Activated CD4-positive, alpha-beta T cell treated with anti-CD3 and anti-CD28 coated beads, Interleukin-2, amount 10 ng/mL, durations not matched to agents 24 days and 14 days (primary cell): ENCODE results near the gene SNN. TPM values are rescaled to one million over a fixed set of nuclear protein-coding genes. Genes with fewer than 3 reads are reported as not detected.

Experiments
- DNase-seq: peaks from one replicate; pipeline ENCODE4 v3.0.0; 2022
- H3K27ac Mint-ChIP-seq: one replicate; pipeline ENCODE4 v1.8.0; 2022; ENCODE audit warnings: mild to moderate bottlenecking, mixed read lengths
- H3K27me3 Mint-ChIP-seq: one replicate; pipeline ENCODE4 v1.8.0; 2022; ENCODE audit warnings: mixed read lengths
- H3K36me3 Mint-ChIP-seq: one replicate; pipeline ENCODE4 v1.8.0; 2022; ENCODE audit warnings: low read depth, mild to moderate bottlenecking, mixed read lengths
- H3K4me1 Mint-ChIP-seq: one replicate; pipeline ENCODE4 v1.8.0; 2021; ENCODE audit warnings: mixed read lengths
- H3K4me3 Mint-ChIP-seq: one replicate; pipeline ENCODE4 v1.8.0; 2022; ENCODE audit warnings: mild to moderate bottlenecking, moderate library complexity, mixed read lengths
- H3K9me3 Mint-ChIP-seq: one replicate; pipeline ENCODE4 v1.8.0; 2021; ENCODE audit warnings: mixed read lengths
- intact Hi-C: fragments of 100-400 bp; cut with micrococcal nuclease; formaldehyde crosslinking; loops from one replicate; pipeline ENCODE4 v1.15.1; 2023
- total RNA-seq: library from RNA; stranded (reverse); gene quantifications from 2 replicates; pipeline ENCODE4 v1.2.3, GENCODE V29; 2022

Gene SNN
- total RNA-seq = 8.3 and 9.1 TPM in 2 replicates

- intact Hi-C loops = no loop called here
These were observed at the start of gene SNN for GRCh38 chr16:11667824-11668622. Gene SNN (plus strand): TSS chr16:11668455. CDS start chr16:11676060, 7,605 bp downstream.

GRCh38 chr16:11619327-11619851 is 48.9 kb upstream of the SNN start:
- Mint-ChIP-seq H3K4me1 (peaks cover 31% of the 10 kb centered on the region), H3K9me3 (peaks cover 5% of the 10 kb centered on the region), H3K27ac (peak overlapping the region; percentile 91), H3K27me3 (no peaks in the 10 kb centered on the region), H3K4me3 (peak overlapping the region; percentile 45), H3K36me3 (peaks cover 5% of the 10 kb centered on the region)
- peak; percentile 80 for DNase-seq
- intact Hi-C loops = no loop called here

More at GRCh38 chr16:11667824-11668622, at the start of gene SNN:
- peak within 1 kb of the TSS; percentile 80 for H3K4me3 Mint-ChIP-seq
- H3K9me3 Mint-ChIP-seq = no peaks in the 10 kb centered on the region
- no peaks in the 10 kb centered on the region for H3K36me3 Mint-ChIP-seq
- DNase-seq = peak; percentile 97
- no peak within 1 kb of the TSS for H3K27ac Mint-ChIP-seq
- H3K4me1 Mint-ChIP-seq = peaks cover 60% of the 10 kb centered on the region
- no peaks in the 10 kb centered on the region for H3K27me3 Mint-ChIP-seq

- peak overlapping the region; percentile 74 for H3K27ac Mint-ChIP-seq
- peaks cover 5% of the 10 kb centered on the region for H3K9me3 Mint-ChIP-seq
- no peak for DNase-seq
- peak overlapping the region; percentile 27 for H3K4me3 Mint-ChIP-seq
- peaks cover 5% of the 10 kb centered on the region for H3K36me3 Mint-ChIP-seq
- intact Hi-C loops = loop anchor here (5.0 kb wide), 1 partner anchor 38 kb away; no protein-coding TSS in a partner anchor
- peaks cover 36% of the 10 kb centered on the region for H3K4me1 Mint-ChIP-seq
- no peaks in the 10 kb centered on the region for H3K27me3 Mint-ChIP-seq
These were observed 47.8 kb upstream of the SNN start for GRCh38 chr16:11620243-11621003.

GRCh38 chr16:11621539-11621919 is 46.7 kb upstream of the SNN start:
- DNase-seq = peak; percentile 63
- peak overlapping the region; percentile 80 for H3K4me3 Mint-ChIP-seq
- peaks cover 5% of the 10 kb centered on the region for H3K9me3 Mint-ChIP-seq
- intact Hi-C loops = loop anchor here (5.0 kb wide), 1 partner anchor 39 kb away; no protein-coding TSS in a partner anchor
- peaks cover 41% of the 10 kb centered on the region for H3K4me1 Mint-ChIP-seq
- no peaks in the 10 kb centered on the region for H3K27me3 Mint-ChIP-seq
- H3K36me3 Mint-ChIP-seq = peaks cover 5% of the 10 kb centered on the region
- H3K27ac Mint-ChIP-seq = peak overlapping the region; percentile 86

GRCh38 chr16:11621920-11622651 is 46.2 kb upstream of the SNN start:
- peaks cover 41% of the 10 kb centered on the region for H3K4me1 Mint-ChIP-seq
- H3K4me3 Mint-ChIP-seq = peak overlapping the region; percentile 80

GRCh38 chr16:11624205-11624604 is 44.0 kb upstream of the SNN start:
- no peak for DNase-seq
- Mint-ChIP-seq H3K9me3 (peaks cover 5% of the 10 kb centered on the region), H3K4me3 (peak overlapping the region; percentile 47), H3K36me3 (peaks cover 5% of the 10 kb centered on the region), H3K4me1 (peaks cover 41% of the 10 kb centered on the region), H3K27me3 (no peaks in the 10 kb centered on the region), H3K27ac (peak overlapping the region; percentile 29)
- intact Hi-C loops = loop anchor here (5.0 kb wide), 1 partner anchor 42 kb away; no protein-coding TSS in a partner anchor

More at GRCh38 chr16:11621920-11622651, 46.2 kb upstream of the SNN start:
- intact Hi-C loops = loop anchor here (5.0 kb wide), 1 partner anchor 40 kb away; no protein-coding TSS in a partner anchor
- Mint-ChIP-seq H3K27me3 (no peaks in the 10 kb centered on the region), H3K27ac (peak overlapping the region; percentile 86), H3K9me3 (peaks cover 5% of the 10 kb centered on the region), H3K36me3 (peaks cover 5% of the 10 kb centered on the region)
- peak; percentile 84 for DNase-seq

GRCh38 chr16:11624636-11625607 is 43.3 kb upstream of the SNN start:
- H3K27ac Mint-ChIP-seq = no peak overlapping the region

GRCh38 chr16:11625769-11626168 is 42.5 kb upstream of the SNN start:
- Mint-ChIP-seq H3K27ac (no peak overlapping the region), H3K27me3 (no peaks in the 10 kb centered on the region), H3K36me3 (peaks cover 2% of the 10 kb centered on the region), H3K4me1 (peaks cover 42% of the 10 kb centered on the region), H3K9me3 (no peaks in the 10 kb centered on the region), H3K4me3 (no peak overlapping the region)
- DNase-seq = no peak
- intact Hi-C loops = no loop called here

More at GRCh38 chr16:11624636-11625607, 43.3 kb upstream of the SNN start:
- Mint-ChIP-seq H3K9me3 (peaks cover 5% of the 10 kb centered on the region), H3K36me3 (peaks cover 5% of the 10 kb centered on the region), H3K4me3 (no peak overlapping the region), H3K4me1 (peaks cover 43% of the 10 kb centered on the region), H3K27me3 (no peaks in the 10 kb centered on the region)
- intact Hi-C loops = loop anchor here (5.0 kb wide), 1 partner anchor 43 kb away; no protein-coding TSS in a partner anchor
- peak; percentile 60 for DNase-seq

- Mint-ChIP-seq H3K36me3 (no peaks in the 10 kb centered on the region), H3K27me3 (no peaks in the 10 kb centered on the region), H3K27ac (no peak overlapping the region), H3K9me3 (no peaks in the 10 kb centered on the region), H3K4me3 (no peak overlapping the region), H3K4me1 (peaks cover 37% of the 10 kb centered on the region)
- no peak for DNase-seq
- intact Hi-C loops = no loop called here
These were observed 41.5 kb upstream of the SNN start for GRCh38 chr16:11626657-11627291.

- Mint-ChIP-seq H3K36me3 (no peaks in the 10 kb centered on the region), H3K27me3 (no peaks in the 10 kb centered on the region), H3K9me3 (no peaks in the 10 kb centered on the region), H3K4me1 (peaks cover 34% of the 10 kb centered on the region), H3K4me3 (no peak overlapping the region), H3K27ac (no peak overlapping the region)
- intact Hi-C loops = no loop called here
- DNase-seq = no peak
These were observed 41.0 kb upstream of the SNN start for GRCh38 chr16:11627292-11627663.

- Mint-ChIP-seq H3K4me3 (no peak overlapping the region), H3K36me3 (no peaks in the 10 kb centered on the region), H3K9me3 (no peaks in the 10 kb centered on the region), H3K27ac (no peak overlapping the region), H3K4me1 (peaks cover 31% of the 10 kb centered on the region), H3K27me3 (no peaks in the 10 kb centered on the region)
- intact Hi-C loops = no loop called here
- no peak for DNase-seq
These were observed 40.3 kb upstream of the SNN start for GRCh38 chr16:11627822-11628457.
